Thoracic aorta endothelial cell (primary cell): ENCODE data around the gene INTS1. TPM values are rescaled to one million over a fixed set of nuclear protein-coding genes. Genes with fewer than 3 reads are reported as not detected.

Experiments used
- total RNA-seq: library from RNA; depleted of rRNA; stranded (reverse); fragments of >200 nt; gene quantifications from 2 replicates; pipeline ENCODE4 v1.2.3, GENCODE V29; 2012

The INTS1 gene
- 55.2 and 68.4 TPM in 2 replicates for total RNA-seq

DNA sequence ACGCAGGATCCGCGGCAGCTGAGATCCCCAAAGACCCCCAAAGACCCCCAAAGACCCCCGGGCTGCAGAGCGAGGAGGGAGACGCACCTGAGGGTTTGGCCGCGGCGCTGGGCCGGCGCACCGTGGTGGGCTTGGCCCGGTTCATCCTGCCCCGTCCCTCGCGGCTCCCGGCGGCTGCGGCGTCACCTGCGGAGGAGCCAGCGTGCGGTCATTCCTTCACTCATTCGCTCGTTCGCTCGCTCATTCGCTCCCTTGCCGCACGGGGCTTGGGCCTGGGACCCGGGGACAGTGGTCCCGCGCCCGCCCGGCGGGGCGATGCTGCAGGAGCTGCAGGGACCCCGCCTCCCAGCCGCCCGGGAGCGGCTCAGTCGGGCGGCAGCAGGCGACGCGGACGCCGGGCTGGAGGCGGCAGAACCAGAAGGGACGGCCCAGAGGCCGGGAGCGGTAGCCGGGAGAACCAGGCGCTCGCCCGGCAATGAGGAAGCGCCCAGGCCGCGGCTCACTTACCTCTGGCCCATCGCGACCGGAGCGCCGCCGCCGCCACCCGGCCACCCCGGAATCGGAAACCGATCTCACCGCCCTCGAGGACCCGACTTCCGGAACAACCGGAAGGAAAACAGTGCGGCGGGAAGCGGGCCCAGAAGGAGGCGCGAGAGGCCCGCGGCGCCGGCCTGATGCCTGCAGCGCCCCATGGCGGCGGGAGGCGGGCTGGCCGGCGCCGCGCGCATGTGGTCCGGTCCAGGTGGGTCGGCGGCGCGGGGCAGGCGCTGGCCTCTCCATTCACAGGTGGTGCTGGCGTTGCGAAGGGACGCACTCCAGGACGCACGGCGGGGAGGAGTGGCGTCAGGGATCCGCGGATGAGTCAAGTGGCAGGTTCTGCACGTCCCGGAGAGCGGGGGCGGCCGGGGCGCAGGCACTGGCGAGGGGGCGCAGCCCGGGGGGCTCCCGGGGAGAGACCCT lies at the start of gene INTS1:
TSS of gene INTS1 (minus strand) at position 574 of the 960 bp plus-strand sequence. CDS start at position 145, 429 bp downstream.

GRCh38 chr7:1458683-1459511 lies 45.3 kb downstream of the INTS1 start, which contains the start of gene MICALL2:
TSS of gene MICALL2 (minus strand) at chr7:1459470. CDS start at chr7:1459326, 144 bp downstream.

Other genes with a start within 250 kb of the INTS1 start
- gene MICALL2, start 44.9 kb downstream of the INTS1 start, total RNA-seq = 17.3 and 22.9 TPM in 2 replicates
- gene MAFK, start 26.3 kb upstream of the INTS1 start, total RNA-seq = 13.8 and 15.3 TPM in 2 replicates
- not detected in 2 replicates for gene TMEM184A, start 51.8 kb upstream of the INTS1 start, total RNA-seq
- gene PSMG3, start 65.6 kb upstream of the INTS1 start, total RNA-seq = 16.9 and 17.0 TPM in 2 replicates
- 0.53 and 0.86 TPM in 2 replicates for gene ELFN1, start 165.9 kb upstream of the INTS1 start, total RNA-seq